Immature natural killer cell (primary cell): ENCODE results near the gene BRPF3. TPM values are rescaled to one million over a fixed set of nuclear protein-coding genes. Genes with fewer than 3 reads are reported as not detected.
"Not testable (repeated sequence)": the region's sequence is repeated elsewhere in the genome, so short reads cannot be mapped to it uniquely, and the experiment has no call there.

ENCODE experiments used
- DNase-seq, 3 donors: peaks; one replicate each; pipeline ENCODE4 v3.0.0; 2022; ENCODE audit warnings: mixed read lengths in 1 of 3
- H3K27ac Mint-ChIP-seq, 6 donors: one replicate each; pipeline ENCODE4 v1.8.0; 2020; ENCODE audit warnings: mixed read lengths in 6 of 6, mild to moderate bottlenecking in 5 of 6, inconsistent platforms in 4 of 6, moderate library complexity in 3 of 6
- H3K27me3 Mint-ChIP-seq, 3 donors: one replicate each; pipeline ENCODE4 v1.8.0; 2020 to 2021; ENCODE audit warnings: low read depth in 3 of 3, mild to moderate bottlenecking in 3 of 3, mixed read lengths in 3 of 3, moderate library complexity in 3 of 3, inconsistent platforms in 1 of 3
- H3K36me3 Mint-ChIP-seq, 3 donors: one replicate each; pipeline ENCODE4 v1.8.0; 2020; ENCODE audit warnings: mixed read lengths in 3 of 3, inconsistent platforms in 2 of 3, mild to moderate bottlenecking in 2 of 3
- H3K4me1 Mint-ChIP-seq, 2 donors: one replicate each; pipeline ENCODE4 v1.8.0; 2020; ENCODE audit warnings: inconsistent platforms in 2 of 2, mild to moderate bottlenecking in 2 of 2, mixed read lengths in 2 of 2, moderate library complexity in 1 of 2
- H3K4me3 Mint-ChIP-seq, 5 donors: one replicate each; pipeline ENCODE4 v1.8.0; 2020; ENCODE audit warnings: mild to moderate bottlenecking in 5 of 5, mixed read lengths in 5 of 5, inconsistent platforms in 3 of 5, moderate library complexity in 3 of 5
- H3K9me3 Mint-ChIP-seq, 6 donors: one replicate each; pipeline ENCODE4 v1.8.0; 2020; ENCODE audit warnings: mild to moderate bottlenecking in 6 of 6, mixed read lengths in 6 of 6, inconsistent platforms in 4 of 6, moderate library complexity in 3 of 6
- polyA plus RNA-seq, 3 donors: library from polyadenylated mRNA; unstranded; fragments of 300-500 nt; fragmentation: Illumina TruSeq; gene quantifications; one replicate each; pipeline ENCODE4 v1.2.3, GENCODE V29; 2021

Gene BRPF3
- polyA plus RNA-seq, 3 donors from 2014 or later, result 3.0 to 13.7 (median 4.1) TPM

DNA sequence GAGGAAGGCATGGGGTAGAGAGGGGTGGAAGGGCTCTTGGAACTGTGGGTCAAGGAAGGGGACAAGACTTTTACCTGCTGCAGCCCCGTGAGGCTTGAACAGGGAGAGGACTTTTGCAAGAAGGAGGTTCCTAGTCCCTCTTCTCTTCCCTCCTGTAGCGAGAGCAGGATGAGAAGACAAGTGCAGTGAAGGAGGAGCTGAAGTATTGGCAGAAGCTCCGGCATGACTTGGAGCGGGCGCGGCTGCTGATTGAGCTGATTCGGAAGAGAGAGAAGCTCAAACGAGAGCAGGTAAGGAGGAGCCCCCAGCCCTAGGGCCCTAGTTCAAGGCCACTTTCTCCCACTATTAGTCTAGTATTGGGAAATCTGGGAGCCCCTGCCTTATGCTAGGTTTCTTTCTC is 10.6 kb downstream of the BRPF3 start:
- Mint-ChIP-seq H3K36me3 (peaks cover 41 to 65% (median 42%) of the 10 kb centered on the region in 3 donors), H3K4me1 (peaks cover 44 to 46% of the 10 kb centered on the region in 2 donors), H3K4me3 (no peak overlapping the region), H3K27me3 (peaks cover 1 to 9% (median 8%) of the 10 kb centered on the region in 3 donors), H3K27ac (no peak overlapping the region), H3K9me3 (no peaks in the 10 kb centered on the region)
- no peak for DNase-seq

DNA sequence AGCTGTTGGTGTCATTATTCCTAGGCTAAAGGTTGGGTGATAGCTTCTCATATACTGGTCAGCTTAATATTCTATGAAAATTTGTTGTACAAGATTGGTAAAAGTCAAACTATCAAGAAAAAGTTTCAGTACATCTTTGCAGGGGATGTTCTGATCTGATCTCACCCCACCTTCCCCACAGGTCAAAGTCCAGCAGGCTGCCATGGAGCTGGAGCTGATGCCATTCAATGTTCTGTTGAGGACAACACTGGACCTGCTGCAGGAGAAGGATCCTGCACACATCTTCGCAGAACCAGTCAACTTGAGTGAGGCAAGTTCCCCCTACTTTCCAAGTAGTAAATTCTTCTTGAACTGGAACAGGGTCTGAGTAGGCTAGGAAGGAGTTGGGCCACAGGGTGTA is 13.1 kb downstream of the BRPF3 start:
- Mint-ChIP-seq H3K4me1 (peaks cover 20 to 22% of the 10 kb centered on the region in 2 donors), H3K36me3 (peaks cover 48 to 79% (median 53%) of the 10 kb centered on the region in 3 donors), H3K27ac (no peak overlapping the region), H3K9me3 (no peaks in the 10 kb centered on the region), H3K27me3 (peaks cover 0 to 4% (median 2%) of the 10 kb centered on the region in 3 donors), H3K4me3 (no peak overlapping the region)
- no peak for DNase-seq

DNA sequence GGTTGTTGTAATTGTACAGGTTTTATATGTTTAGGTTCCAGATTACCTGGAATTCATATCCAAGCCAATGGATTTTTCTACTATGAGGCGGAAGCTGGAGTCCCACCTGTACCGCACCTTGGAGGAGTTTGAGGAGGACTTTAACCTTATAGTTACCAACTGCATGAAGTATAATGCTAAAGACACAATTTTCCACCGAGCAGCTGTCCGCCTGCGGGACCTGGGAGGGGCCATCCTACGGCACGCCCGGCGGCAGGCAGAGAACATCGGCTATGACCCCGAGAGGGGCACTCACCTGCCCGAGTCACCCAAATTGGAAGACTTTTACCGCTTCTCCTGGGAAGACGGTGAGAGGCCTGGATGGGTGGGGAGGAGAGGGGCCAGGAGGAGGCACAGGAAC is 13.6 kb downstream of the BRPF3 start:
- Mint-ChIP-seq H3K9me3 (no peaks in the 10 kb centered on the region), H3K27me3 (peaks cover 0 to 4% (median 2%) of the 10 kb centered on the region in 3 donors), H3K27ac (peak overlapping the region in 2 of 6 donors; percentile 11 to 31), H3K4me3 (no peak overlapping the region), H3K4me1 (peaks cover 14 to 16% of the 10 kb centered on the region in 2 donors), H3K36me3 (peaks cover 47 to 79% (median 55%) of the 10 kb centered on the region in 3 donors)
- DNase-seq, result no peak

DNA sequence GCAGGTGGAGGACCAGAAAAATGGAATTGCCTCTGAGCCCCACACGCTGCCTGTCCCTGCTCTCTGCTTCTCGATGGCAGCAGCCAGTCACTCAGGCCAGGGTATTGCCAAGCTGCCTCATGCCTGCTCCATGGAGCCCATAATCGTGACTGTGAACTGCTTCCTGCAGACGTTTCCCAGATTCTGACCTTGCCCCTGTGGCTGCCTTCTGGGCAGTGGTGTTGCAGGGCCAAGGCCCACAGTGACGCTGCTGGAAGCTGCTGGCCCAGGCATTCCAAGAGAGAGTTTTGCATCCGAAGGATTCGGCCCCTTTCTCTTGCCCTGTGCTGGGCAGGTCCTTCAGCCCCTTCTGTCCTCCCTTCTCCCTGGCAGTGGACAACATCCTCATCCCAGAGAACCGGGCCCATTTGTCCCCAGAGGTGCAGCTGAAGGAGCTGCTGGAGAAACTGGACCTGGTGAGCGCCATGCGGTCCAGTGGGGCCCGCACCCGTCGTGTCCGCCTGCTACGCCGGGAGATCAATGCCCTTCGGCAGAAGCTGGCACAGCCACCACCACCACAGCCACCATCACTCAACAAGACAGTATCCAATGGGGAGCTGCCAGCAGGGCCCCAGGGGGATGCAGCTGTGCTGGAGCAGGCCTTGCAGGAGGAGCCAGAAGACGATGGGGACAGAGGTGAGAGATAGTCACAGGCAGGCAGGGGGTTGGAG is 14.5 kb downstream of the BRPF3 start:
- H3K27ac Mint-ChIP-seq, result no peak overlapping the region
- peaks cover 0 to 1% (median 0%) of the 10 kb centered on the region in 3 donors for H3K27me3 Mint-ChIP-seq
- DNase-seq, result no peak
- peaks cover 5 to 13% of the 10 kb centered on the region in 2 donors for H3K4me1 Mint-ChIP-seq
- H3K4me3 Mint-ChIP-seq, result no peak overlapping the region
- H3K36me3 Mint-ChIP-seq, result peaks cover 43 to 77% (median 54%) of the 10 kb centered on the region in 3 donors
- no peaks in the 10 kb centered on the region for H3K9me3 Mint-ChIP-seq

DNA sequence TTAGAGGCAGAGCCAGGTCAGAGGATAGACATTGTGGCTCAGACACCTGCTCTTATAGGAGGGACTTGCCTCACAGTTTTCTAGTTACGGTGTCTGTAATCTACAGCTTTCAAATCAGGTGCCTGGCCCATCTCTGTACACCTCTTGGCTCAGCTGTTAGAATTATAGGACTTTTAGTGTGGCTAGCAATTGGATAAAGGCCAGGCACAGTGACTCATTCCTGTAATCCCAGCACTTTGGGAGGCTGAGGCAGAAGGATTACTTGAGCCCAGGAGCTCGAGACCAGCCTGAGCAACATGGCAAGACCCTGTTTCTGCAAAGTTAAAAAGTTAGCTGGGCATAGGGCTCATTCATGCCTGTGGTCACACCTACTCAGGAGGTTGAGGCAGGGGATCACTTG is 20.0 kb downstream of the BRPF3 start:
- Mint-ChIP-seq H3K4me1 (peaks cover 0 to 5% of the 10 kb centered on the region in 2 donors), H3K36me3 (peaks cover 28 to 46% (median 37%) of the 10 kb centered on the region in 3 donors), H3K27me3 (no peaks in the 10 kb centered on the region)

DNA sequence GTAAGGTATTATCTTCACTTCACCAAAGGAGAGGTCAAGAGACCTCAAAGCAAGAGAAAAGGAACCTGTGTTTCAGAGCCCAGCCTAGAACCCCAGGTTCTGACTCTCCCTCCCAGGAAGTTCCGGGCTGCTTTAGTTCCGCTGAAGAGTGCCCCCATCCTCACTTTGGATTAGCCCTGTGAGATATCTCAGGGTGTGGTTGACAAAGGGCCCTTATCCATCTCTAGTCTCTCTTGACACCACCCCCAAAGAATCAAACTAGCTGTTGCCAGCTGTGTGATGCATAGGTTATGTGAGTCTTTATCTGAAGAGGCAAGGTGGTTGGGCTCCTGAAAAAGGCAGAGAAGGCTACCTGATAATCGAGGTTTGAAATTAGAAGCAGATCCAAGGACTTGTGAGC is 20.6 kb downstream of the BRPF3 start:
- Mint-ChIP-seq H3K27me3 (no peaks in the 10 kb centered on the region), H3K9me3 (no peaks in the 10 kb centered on the region), H3K27ac (peak overlapping the region in 1 of 6 donors; percentile 76), H3K36me3 (peaks cover 26 to 44% (median 35%) of the 10 kb centered on the region in 3 donors), H3K4me1 (peaks cover 0 to 5% of the 10 kb centered on the region in 2 donors), H3K4me3 (no peak overlapping the region)
- no peak for DNase-seq

More for the DNA sequence above, 20.0 kb downstream of the BRPF3 start:
- Mint-ChIP-seq H3K4me3 (no peak overlapping the region), H3K9me3 (no peaks in the 10 kb centered on the region), H3K27ac (peak overlapping the region in 1 of 6 donors; percentile 7)
- no peak for DNase-seq

DNA sequence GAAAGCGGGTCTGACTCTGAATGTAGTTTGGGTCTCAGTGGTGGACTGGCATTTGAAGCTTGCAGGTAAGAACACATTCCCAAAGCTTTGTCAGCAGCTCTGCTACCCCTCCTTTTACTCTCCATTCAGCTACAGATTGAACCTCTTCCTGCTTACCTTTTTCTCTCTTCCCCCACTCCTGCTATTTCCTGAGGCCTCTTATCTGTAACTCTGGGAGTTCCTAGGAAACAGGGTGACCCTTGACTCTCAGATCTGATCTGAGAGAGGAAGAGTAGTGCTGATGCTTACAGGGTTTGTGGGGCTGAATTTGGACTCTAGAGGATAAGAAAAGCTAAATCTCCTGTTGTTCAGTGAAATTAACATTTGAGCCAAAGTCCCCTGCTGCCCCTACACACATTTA is 21.4 kb downstream of the BRPF3 start:
- DNase-seq, result no peak
- Mint-ChIP-seq H3K27me3 (no peaks in the 10 kb centered on the region), H3K27ac (peak overlapping the region in 1 of 6 donors; percentile 62), H3K9me3 (no peaks in the 10 kb centered on the region), H3K36me3 (peaks cover 30 to 47% (median 32%) of the 10 kb centered on the region in 3 donors), H3K4me1 (peaks cover 0 to 5% of the 10 kb centered on the region in 2 donors), H3K4me3 (no peak overlapping the region)

DNA sequence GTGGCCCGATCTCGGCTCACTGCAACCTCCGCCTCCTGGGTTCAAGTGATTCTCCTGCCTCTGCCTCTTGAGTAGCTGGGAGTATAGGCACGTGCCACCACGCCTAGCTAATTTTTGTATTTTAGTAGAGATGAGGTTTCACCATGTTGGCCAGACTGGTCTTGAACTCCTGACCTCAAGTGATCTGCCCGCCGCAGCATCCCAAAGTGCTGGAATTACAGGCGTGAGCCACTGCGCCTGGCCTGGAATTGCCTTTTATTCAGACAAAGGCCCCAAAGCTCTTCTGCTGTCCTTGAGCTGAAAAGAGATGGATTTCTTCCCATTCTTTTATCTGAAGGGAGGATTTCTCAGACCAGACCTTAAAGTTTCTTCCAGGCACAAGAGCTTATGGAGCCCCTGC is 22.0 kb downstream of the BRPF3 start:
- H3K27ac Mint-ChIP-seq, H3K27me3 Mint-ChIP-seq, H3K9me3 Mint-ChIP-seq, H3K4me3 Mint-ChIP-seq, H3K4me1 Mint-ChIP-seq, DNase-seq: not testable (repeated sequence)
- peaks cover 31 to 50% (median 36%) of the 10 kb centered on the region in 3 donors for H3K36me3 Mint-ChIP-seq

DNA sequence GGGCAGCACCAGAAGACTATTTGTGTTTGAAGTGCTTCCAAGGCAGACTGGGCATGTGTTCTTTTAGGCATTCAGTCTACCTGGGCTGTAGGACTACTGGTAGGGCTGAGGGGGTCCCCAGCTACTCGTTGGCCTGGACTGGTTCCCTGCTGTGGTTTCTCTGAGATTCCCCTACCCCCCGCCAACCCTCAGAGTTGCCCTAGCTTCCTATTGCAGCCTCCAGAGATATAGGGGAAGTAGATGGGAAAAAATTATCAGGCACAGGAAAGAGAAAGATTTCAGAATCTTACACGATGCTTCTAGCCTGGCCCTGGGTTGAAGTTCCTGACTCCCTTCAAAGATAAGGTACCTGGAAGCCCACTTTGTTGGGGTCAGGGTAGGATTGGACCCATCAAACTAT is 22.5 kb downstream of the BRPF3 start:
- DNase-seq, result no peak
- no peak overlapping the region for H3K4me3 Mint-ChIP-seq
- H3K36me3 Mint-ChIP-seq, result peaks cover 32 to 47% (median 34%) of the 10 kb centered on the region in 3 donors
- peak overlapping the region in 1 of 6 donors; percentile 20 for H3K27ac Mint-ChIP-seq
- peaks cover 0 to 5% of the 10 kb centered on the region in 2 donors for H3K4me1 Mint-ChIP-seq
- H3K27me3 Mint-ChIP-seq, result no peaks in the 10 kb centered on the region
- no peaks in the 10 kb centered on the region for H3K9me3 Mint-ChIP-seq

DNA sequence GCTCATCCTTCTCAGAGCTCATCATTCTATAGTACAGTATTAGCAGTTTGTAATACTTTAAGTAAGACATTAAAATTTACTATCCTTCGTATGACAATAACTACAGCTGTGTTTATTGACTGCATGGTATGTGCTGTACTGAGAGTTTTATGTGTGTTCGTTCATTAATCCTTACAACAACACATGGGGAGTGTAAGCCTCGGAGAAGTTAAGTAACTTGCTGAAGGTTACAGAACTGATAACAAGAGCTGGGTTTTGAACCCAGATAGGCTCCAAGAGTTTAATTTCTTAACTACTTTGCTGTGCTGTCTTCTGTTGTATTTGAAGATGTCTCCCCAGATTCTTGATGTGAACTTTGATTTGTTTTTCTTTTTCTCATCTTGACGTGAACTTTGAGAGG is 23.7 kb downstream of the BRPF3 start:
- H3K27me3 Mint-ChIP-seq, result no peaks in the 10 kb centered on the region
- H3K4me1 Mint-ChIP-seq, result peaks cover 2 to 5% of the 10 kb centered on the region in 2 donors
- H3K9me3 Mint-ChIP-seq, result no peaks in the 10 kb centered on the region
- H3K27ac Mint-ChIP-seq, result peak overlapping the region in 1 of 6 donors; percentile 73
- DNase-seq, result no peak
- peaks cover 24 to 44% (median 27%) of the 10 kb centered on the region in 3 donors for H3K36me3 Mint-ChIP-seq
- H3K4me3 Mint-ChIP-seq, result no peak overlapping the region

DNA sequence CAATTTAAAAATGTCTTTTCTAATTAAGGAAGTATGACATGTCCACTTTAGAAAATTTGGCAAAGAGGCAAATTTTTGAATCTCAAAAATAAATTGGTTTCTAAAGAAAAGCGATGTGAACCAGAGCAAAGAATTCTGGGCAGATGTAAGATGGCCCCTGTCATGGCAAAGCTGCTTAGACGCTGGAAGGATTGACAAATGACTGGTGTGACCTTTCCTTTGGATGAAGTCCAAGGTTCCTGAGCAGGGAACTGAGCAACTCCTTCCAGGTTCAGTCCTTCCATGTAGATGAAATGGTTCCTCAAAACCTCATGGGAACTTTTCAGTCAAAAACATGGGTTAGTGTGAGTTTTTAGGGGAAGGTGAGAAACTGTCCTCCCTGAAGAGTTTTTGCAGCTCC is 25.1 kb downstream of the BRPF3 start:
- no peaks in the 10 kb centered on the region for H3K27me3 Mint-ChIP-seq
- no peak overlapping the region for H3K27ac Mint-ChIP-seq
- H3K4me3 Mint-ChIP-seq, result no peak overlapping the region
- H3K4me1 Mint-ChIP-seq, result peaks cover 0 to 2% of the 10 kb centered on the region in 2 donors
- DNase-seq, result no peak
- H3K36me3 Mint-ChIP-seq, result peaks cover 25 to 43% (median 26%) of the 10 kb centered on the region in 3 donors
- H3K9me3 Mint-ChIP-seq, result no peaks in the 10 kb centered on the region

DNA sequence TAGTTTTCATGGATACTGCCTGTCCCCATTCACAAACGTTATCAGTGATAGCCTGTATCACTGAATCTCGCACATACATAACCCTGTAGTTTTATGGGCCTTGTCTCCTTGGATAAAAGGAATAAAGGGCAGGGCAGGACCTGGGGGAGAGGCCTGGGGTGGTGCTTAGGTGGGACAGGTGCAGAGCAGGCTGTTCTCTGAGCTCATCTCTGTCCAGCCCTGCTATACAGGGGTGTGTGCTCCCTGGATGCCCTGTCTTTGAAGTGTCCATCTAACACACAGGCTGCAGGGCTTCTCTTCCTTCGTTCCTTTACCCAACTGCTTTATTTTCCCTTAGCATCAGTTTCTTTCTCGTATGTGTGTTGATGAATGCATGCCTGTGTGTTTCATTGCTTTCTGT is 26.4 kb downstream of the BRPF3 start:
- H3K27ac Mint-ChIP-seq, result no peak overlapping the region
- H3K36me3 Mint-ChIP-seq, result peaks cover 21 to 43% (median 28%) of the 10 kb centered on the region in 3 donors
- peaks cover 0 to 2% of the 10 kb centered on the region in 2 donors for H3K4me1 Mint-ChIP-seq
- no peaks in the 10 kb centered on the region for H3K27me3 Mint-ChIP-seq
- DNase-seq, result no peak
- no peaks in the 10 kb centered on the region for H3K9me3 Mint-ChIP-seq
- H3K4me3 Mint-ChIP-seq, result no peak overlapping the region

DNA sequence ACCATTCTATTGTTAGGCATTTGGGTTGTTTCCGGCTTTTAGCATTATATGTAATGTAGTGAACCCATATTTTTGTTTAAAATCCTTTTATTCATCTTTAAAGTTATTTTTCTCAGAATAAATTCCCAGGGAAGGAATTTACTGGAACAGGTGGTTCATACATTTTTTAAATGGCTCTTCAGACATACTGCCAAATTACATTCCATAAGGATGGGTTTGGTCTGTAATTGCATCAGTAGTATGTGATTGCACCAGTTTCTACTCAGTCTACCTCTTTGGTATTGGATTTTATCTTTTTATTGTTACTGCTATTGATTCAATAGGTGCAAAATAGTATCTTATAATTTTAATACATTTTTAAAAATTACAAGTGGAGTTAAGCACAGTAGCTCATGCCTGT is 27.2 kb downstream of the BRPF3 start:
- no peaks in the 10 kb centered on the region for H3K9me3 Mint-ChIP-seq
- no peak overlapping the region for H3K27ac Mint-ChIP-seq
- no peak overlapping the region for H3K4me3 Mint-ChIP-seq
- no peak for DNase-seq
- H3K36me3 Mint-ChIP-seq, result peaks cover 23 to 44% (median 28%) of the 10 kb centered on the region in 3 donors
- no peaks in the 10 kb centered on the region for H3K27me3 Mint-ChIP-seq
- peaks cover 0 to 2% of the 10 kb centered on the region in 2 donors for H3K4me1 Mint-ChIP-seq

DNA sequence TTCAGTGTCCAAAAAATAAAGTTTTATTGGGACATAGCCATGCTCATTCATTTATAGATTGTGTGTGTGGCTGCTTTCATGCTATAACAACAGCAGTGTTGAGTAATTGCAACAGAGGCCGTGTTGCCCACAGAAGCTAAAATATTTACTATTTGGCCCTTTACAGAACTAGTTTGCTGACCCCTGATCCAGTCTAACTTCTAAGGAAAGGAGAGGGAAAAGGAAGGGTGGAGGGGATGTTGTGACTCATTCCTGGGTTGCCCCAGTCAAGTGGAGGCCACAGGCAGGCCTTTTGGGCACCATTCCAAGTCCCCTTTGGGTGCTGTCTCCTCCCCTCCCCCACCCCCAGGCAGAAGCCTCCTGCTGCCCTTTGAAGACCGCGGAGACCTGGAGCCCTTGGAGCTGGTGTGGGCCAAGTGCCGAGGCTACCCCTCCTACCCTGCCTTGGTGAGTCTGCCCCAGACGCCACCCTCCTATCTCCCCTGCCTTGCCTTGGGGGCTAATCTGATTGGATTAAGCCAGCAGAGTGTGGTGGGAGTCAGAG is 28.4 kb downstream of the BRPF3 start:
- Mint-ChIP-seq H3K36me3 (peaks cover 24 to 52% (median 25%) of the 10 kb centered on the region in 3 donors), H3K4me3 (no peak overlapping the region), H3K9me3 (no peaks in the 10 kb centered on the region), H3K27ac (no peak overlapping the region), H3K27me3 (no peaks in the 10 kb centered on the region), H3K4me1 (peaks cover 0 to 2% of the 10 kb centered on the region in 2 donors)
- DNase-seq, result no peak
